ENCODE measurements around the gene FAM169A.
"Not testable (repeated sequence)": the region's sequence is repeated elsewhere in the genome, so short reads cannot be mapped to it uniquely, and the experiment has no call there.

FAM169A gene

GRCh38 chr5:74798977-74799911 lies 66.9 kb downstream of the FAM169A start:
- no peak for DNase-seq

GRCh38 chr5:74791669-74792068 lies 74.5 kb downstream of the FAM169A start:
- DNase-seq = not testable (repeated sequence)

- no peak for DNase-seq
Observed at GRCh38 chr5:74787424-74787823, 78.8 kb downstream of the FAM169A start.

- DNase-seq = no peak
Observed at GRCh38 chr5:74786851-74787250, 79.3 kb downstream of the FAM169A start.

- DNase-seq = no peak
Observed at GRCh38 chr5:74778609-74779008, 87.6 kb downstream of the FAM169A start.

- DNase-seq = no peak
Observed at GRCh38 chr5:74772359-74772758, 93.8 kb downstream of the FAM169A start.

GRCh38 chr5:74767579-74767913 lies 98.6 kb downstream of the FAM169A start:
- no peak for DNase-seq

- DNase-seq = peak; percentile 77
Observed at GRCh38 chr5:74766849-74767578, 99.2 kb downstream of the FAM169A start, which contains the start of the genes GFM2 and NSA2. Gene GFM2 (minus strand): TSS chr5:74767117. CDS start chr5:74763742, 3,375 bp downstream. Gene NSA2 (plus strand): TSS chr5:74767249. CDS start chr5:74767361, 112 bp downstream.

GRCh38 chr5:74766418-74766848 lies 99.8 kb downstream of the FAM169A start:
- peak; percentile 33 for DNase-seq

- no peak for DNase-seq
Observed at GRCh38 chr5:74765929-74766328, 100.3 kb downstream of the FAM169A start.

GRCh38 chr5:74765201-74765600 lies 101.0 kb downstream of the FAM169A start:
- DNase-seq = no peak

- no peak for DNase-seq
Observed at GRCh38 chr5:74763504-74763903, 102.7 kb downstream of the FAM169A start.

GRCh38 chr5:74762599-74762998 lies 103.6 kb downstream of the FAM169A start:
- no peak for DNase-seq

GRCh38 chr5:74761241-74761640 lies 104.9 kb downstream of the FAM169A start:
- DNase-seq = no peak

- DNase-seq = not testable (repeated sequence)
Observed at GRCh38 chr5:74748742-74749141, 117.4 kb downstream of the FAM169A start.

- DNase-seq = no peak
Observed at GRCh38 chr5:74738406-74738805, 127.8 kb downstream of the FAM169A start.

- no peak for DNase-seq
Observed at GRCh38 chr5:74736759-74737158, 129.4 kb downstream of the FAM169A start.

All from NCI-H526 treated with DMSO at 0.1 percent for 48 hours (cell line).